SK-N-MC (cell line): Measurements from ENCODE around the gene ZNF564.
"Not testable (repeated sequence)": the region's sequence is repeated elsewhere in the genome, so short reads cannot be mapped to it uniquely, and the experiment has no call there.

ENCODE experiments used
- DNase-seq: peaks from one replicate; pipeline ENCODE4 v3.0.0-alpha.2; 2011; ENCODE audit warnings: low read depth, low spot score
- H3K27ac ChIP-seq: fragments of 200-600 bp; sonication (generic); 2 replicates; pipeline ENCODE4 v1.5.1; 2016; ENCODE audit warnings: mixed run types
- H3K36me3 ChIP-seq: fragments of 200-600 bp; sonication (generic); 2 replicates; pipeline ENCODE4 v1.6.1; 2017; ENCODE audit warnings: antibody characterized with exemption, low read length, mixed read lengths; ENCODE audit not compliant: insufficient read depth
- H3K4me3 ChIP-seq: fragments of 200-600 bp; sonication (generic); 2 replicates; pipeline ENCODE4 v1.5.1; 2016
- H3K9ac ChIP-seq: fragments of 200-600 bp; sonication (generic); 2 replicates; pipeline ENCODE4 v1.8.0; 2017; ENCODE audit warnings: mixed run types, mixed read lengths; ENCODE audit not compliant: insufficient read length
- H3K9me3 ChIP-seq: fragments of 200-600 bp; sonication (generic); 2 replicates; pipeline ENCODE4 v1.6.1; 2017; ENCODE audit warnings: low read depth, mild to moderate bottlenecking, antibody characterized with exemption, low read length, moderate library complexity, mixed read lengths
- EZH2 ChIP-seq: fragments of 200-600 bp; sonication (generic); IDR thresholded peaks from one replicate; pipeline ENCODE4 v1.6.1; 2017; ENCODE audit warnings: antibody characterized with exemption
- FOXP2 ChIP-seq: optimal IDR thresholded peaks from 2 replicates; pipeline ENCODE3; 2011; ENCODE audit warnings: mild to moderate bottlenecking, moderate library complexity; ENCODE audit not compliant: insufficient read depth; ENCODE audit errors: extremely low read length, control extremely low read depth
- POLR2AphosphoS5 ChIP-seq: IDR thresholded peaks from 2 replicates; pipeline ENCODE4 v1.6.1; 2012; ENCODE audit warnings: mild to moderate bottlenecking, low read depth, low read length, borderline replicate concordance

Gene ZNF564

GRCh38 chr19:12567951-12568350 lies 16.7 kb upstream of the ZNF564 start:
- H3K9me3 ChIP-seq: no peaks in the 10 kb centered on the region
- H3K27ac ChIP-seq: no peak overlapping the region
- no peak overlapping the region for H3K4me3 ChIP-seq
- H3K36me3 ChIP-seq: no peaks in the 10 kb centered on the region
- H3K9ac ChIP-seq: no peak overlapping the region
- no peak for TF ChIP-seq EZH2
- no peak for TF ChIP-seq FOXP2
- no peak for TF ChIP-seq POLR2AphosphoS5
- DNase-seq: no peak

GRCh38 chr19:12566380-12566779 lies 15.1 kb upstream of the ZNF564 start:
- not testable (repeated sequence) for DNase-seq, H3K9ac ChIP-seq, H3K27ac ChIP-seq, H3K4me3 ChIP-seq, H3K9me3 ChIP-seq, H3K36me3 ChIP-seq

DNA sequence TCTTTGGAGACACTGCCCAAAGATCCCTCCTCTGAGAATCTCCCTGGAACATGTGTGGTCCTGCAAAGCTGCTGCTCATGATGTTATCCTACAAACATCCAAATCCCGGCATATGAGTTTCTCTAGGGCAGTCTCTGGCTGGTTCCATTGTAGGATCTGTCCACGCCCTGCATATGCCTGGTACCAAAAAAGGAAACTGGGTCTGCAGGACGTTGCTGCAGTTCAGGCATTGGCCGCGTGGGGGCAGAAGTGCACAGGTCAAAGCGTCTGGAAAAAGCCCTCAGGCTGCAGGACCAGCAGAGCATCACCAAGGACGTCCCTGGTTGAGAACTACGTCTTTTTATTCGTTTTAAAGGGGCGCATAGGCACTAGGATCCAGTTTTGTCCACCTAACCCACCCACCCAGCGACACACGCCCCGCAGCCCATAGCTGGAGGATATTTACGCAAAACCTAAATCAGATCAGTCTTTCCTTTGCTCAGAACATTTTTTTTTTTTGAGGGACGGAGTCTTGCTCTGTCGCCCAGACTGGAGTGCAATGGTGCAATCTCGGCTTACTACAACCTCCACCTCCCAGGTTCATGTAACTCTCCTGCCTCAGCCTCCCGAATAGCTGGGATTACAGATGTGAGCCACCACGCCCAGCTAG lies 12.9 kb upstream of the ZNF564 start:
- no peak overlapping the region for H3K9ac ChIP-seq
- H3K4me3 ChIP-seq: no peak overlapping the region
- no peaks in the 10 kb centered on the region for H3K36me3 ChIP-seq
- DNase-seq: peak; percentile 60
- H3K27ac ChIP-seq: no peak overlapping the region
- H3K9me3 ChIP-seq: no peaks in the 10 kb centered on the region
- TF ChIP-seq POLR2AphosphoS5 (no peak), EZH2 (no peak)

DNA sequence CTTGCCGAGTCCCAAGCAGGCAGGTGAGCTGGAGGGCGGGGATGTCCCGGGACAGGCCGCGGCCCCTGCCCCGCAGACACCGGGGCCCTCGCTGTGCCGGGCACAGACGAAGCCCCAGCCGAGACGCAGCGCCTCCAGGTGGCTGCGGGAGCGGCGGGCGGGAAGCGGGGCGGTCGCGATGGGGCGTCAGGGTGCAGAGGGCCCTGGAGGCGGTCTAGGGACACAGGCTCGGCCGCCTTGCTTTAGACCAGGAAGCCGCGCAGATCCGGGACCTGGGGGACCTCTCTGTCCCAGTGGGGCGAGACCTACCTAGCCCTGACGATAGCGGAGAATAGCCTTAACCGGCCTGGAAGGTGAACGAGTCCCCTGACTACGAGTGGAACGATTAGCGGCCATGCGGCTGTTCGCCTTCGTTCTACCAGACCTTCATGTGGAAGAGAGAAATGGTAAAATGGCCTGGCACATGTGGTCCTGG lies 4.2 kb upstream of the ZNF564 start:
- no peak for DNase-seq
- no peak overlapping the region for H3K27ac ChIP-seq
- no peaks in the 10 kb centered on the region for H3K9me3 ChIP-seq
- no peak overlapping the region for H3K9ac ChIP-seq
- no peak for TF ChIP-seq POLR2AphosphoS5
- TF ChIP-seq FOXP2: no peak
- no peak for TF ChIP-seq EZH2
- H3K36me3 ChIP-seq: no peaks in the 10 kb centered on the region
- no peak overlapping the region for H3K4me3 ChIP-seq

DNA sequence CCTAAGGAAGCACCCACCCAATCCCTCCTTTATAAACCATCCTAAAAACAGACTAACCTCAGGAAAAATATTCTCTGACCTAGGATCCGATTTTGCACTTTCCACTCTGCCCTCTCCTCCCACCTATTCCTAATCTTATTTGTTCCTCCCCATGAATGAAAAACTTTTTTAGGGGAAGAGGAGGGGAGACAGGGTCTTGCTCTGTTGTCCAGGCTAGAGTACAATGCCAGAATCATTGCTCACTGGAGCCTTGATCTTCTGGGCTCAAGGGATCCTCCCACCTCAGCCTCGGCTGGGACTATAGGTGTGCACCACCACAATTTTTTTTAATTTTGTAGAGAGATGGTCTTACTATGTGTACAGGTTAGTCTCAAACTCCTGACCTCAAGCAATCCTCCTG lies 4.4 kb downstream of the ZNF564 start:
- DNase-seq: no peak
- Histone ChIP-seq H3K36me3 (peaks cover 15% of the 10 kb centered on the region), H3K9me3 (peaks cover 5% of the 10 kb centered on the region; the same call in 1 of the 2 replicates), H3K9ac (no peak overlapping the region), H3K27ac (no peak overlapping the region), H3K4me3 (no peak overlapping the region)
- TF ChIP-seq FOXP2 (no peak), POLR2AphosphoS5 (no peak), EZH2 (no peak)

GRCh38 chr19:12546068-12546467 lies 5.2 kb downstream of the ZNF564 start:
- TF ChIP-seq EZH2 (no peak), POLR2AphosphoS5 (no peak), FOXP2 (no peak)
- H3K9me3 ChIP-seq: peaks cover 5% of the 10 kb centered on the region; the same call in 1 of the 2 replicates
- H3K4me3 ChIP-seq: no peak overlapping the region

DNA sequence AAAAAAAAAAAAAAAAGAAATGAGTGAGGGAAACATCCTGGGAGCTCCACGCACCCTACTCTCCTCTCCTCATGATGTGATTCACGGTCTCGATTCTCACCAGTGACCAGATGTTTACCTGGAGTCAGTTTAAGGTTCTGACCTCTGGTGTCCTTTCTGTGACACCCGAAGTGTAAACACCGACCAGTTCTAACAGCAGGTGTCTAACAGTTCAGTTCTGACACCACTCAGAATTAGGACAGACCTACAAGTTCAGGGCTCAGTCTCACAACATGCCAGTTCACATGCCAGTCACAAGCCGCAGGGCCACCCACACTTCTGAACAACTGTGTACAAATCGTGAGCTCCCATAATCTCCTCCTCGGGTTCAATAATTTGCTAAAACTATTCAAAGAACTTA lies 6.0 kb downstream of the ZNF564 start:
- TF ChIP-seq EZH2: no peak
- no peak for TF ChIP-seq FOXP2
- no peak for TF ChIP-seq POLR2AphosphoS5
- peaks cover 23% of the 10 kb centered on the region for H3K36me3 ChIP-seq
- no peak overlapping the region for H3K27ac ChIP-seq
- no peak overlapping the region for H3K4me3 ChIP-seq
- DNase-seq: no peak
- peaks cover 5% of the 10 kb centered on the region; the same call in 1 of the 2 replicates for H3K9me3 ChIP-seq
- no peak overlapping the region for H3K9ac ChIP-seq

More at GRCh38 chr19:12546068-12546467, 5.2 kb downstream of the ZNF564 start:
- DNase-seq: no peak
- H3K36me3 ChIP-seq: peaks cover 19% of the 10 kb centered on the region
- H3K27ac ChIP-seq: no peak overlapping the region
- H3K9ac ChIP-seq: no peak overlapping the region

- no peak for DNase-seq
- peaks cover 24% of the 10 kb centered on the region for H3K36me3 ChIP-seq
Observed at GRCh38 chr19:12544401-12544876, 6.8 kb downstream of the ZNF564 start.

GRCh38 chr19:12543855-12544254 lies 7.4 kb downstream of the ZNF564 start:
- Histone ChIP-seq H3K9ac (no peak overlapping the region), H3K36me3 (peaks cover 18% of the 10 kb centered on the region), H3K4me3 (no peak overlapping the region), H3K9me3 (peaks cover 3% of the 10 kb centered on the region; the same call in 1 of the 2 replicates), H3K27ac (no peak overlapping the region)
- TF ChIP-seq FOXP2 (no peak), EZH2 (no peak), POLR2AphosphoS5 (no peak)
- no peak for DNase-seq

More at GRCh38 chr19:12544401-12544876, 6.8 kb downstream of the ZNF564 start:
- no peak for TF ChIP-seq POLR2AphosphoS5
- no peak for TF ChIP-seq EZH2
- TF ChIP-seq FOXP2: no peak
- H3K4me3 ChIP-seq: no peak overlapping the region
- H3K9me3 ChIP-seq: peaks cover 5% of the 10 kb centered on the region; the same call in 1 of the 2 replicates
- no peak overlapping the region for H3K27ac ChIP-seq
- no peak overlapping the region for H3K9ac ChIP-seq
